SK-N-MC (cell line): Measurements from ENCODE around the gene RNF112.

Experiments
- EZH2 ChIP-seq: fragments of 200-600 bp; sonication (generic); IDR thresholded peaks from one replicate; pipeline ENCODE4 v1.6.1; 2017; ENCODE audit warnings: antibody characterized with exemption
- POLR2AphosphoS5 ChIP-seq: IDR thresholded peaks from 2 replicates; pipeline ENCODE4 v1.6.1; 2012; ENCODE audit warnings: mild to moderate bottlenecking, low read depth, low read length, borderline replicate concordance

GRCh38 chr17:19390951-19391350, 20.1 kb upstream of the RNF112 start:
- TF ChIP-seq EZH2 (no peak), POLR2AphosphoS5 (no peak)
